Activated naive CD4-positive, alpha-beta T cell treated with anti-CD3 and anti-CD28 coated beads, Interleukin-2, amount 10 ng/mL, durations not matched to agents 7 days and 5 days (primary cell): ENCODE data around the gene CLINT1.

Source experiments
- CTCF ChIA-PET: fragments of 350-600 bp; sonication (Branson Sonifier 250); formaldehyde crosslinking; loops from one replicate; lab custom pipeline; 2021; ENCODE audit warnings: antibody characterized with exemption; lab: Charles Lee
- DNase-seq: peaks from one replicate; pipeline ENCODE4 v3.0.0-alpha.2; 2020
- H3K27ac Mint-ChIP-seq: one replicate; pipeline ENCODE4 v1.8.0; 2021; ENCODE audit warnings: mild to moderate bottlenecking, moderate library complexity, mixed read lengths
- H3K27me3 Mint-ChIP-seq: one replicate; pipeline ENCODE4 v1.8.0; 2021; ENCODE audit warnings: mild to moderate bottlenecking, mixed read lengths
- H3K36me3 Mint-ChIP-seq: one replicate; pipeline ENCODE4 v1.8.0; 2021; ENCODE audit warnings: mixed read lengths
- H3K4me1 Mint-ChIP-seq: one replicate; pipeline ENCODE4 v1.8.0; 2021; ENCODE audit warnings: mixed read lengths
- H3K4me3 Mint-ChIP-seq: one replicate; pipeline ENCODE4 v1.8.0; 2021; ENCODE audit warnings: mild to moderate bottlenecking, moderate library complexity, mixed read lengths
- H3K9me3 Mint-ChIP-seq: one replicate; pipeline ENCODE4 v1.8.0; 2021; ENCODE audit warnings: mixed read lengths

Gene CLINT1

GRCh38 chr5:157779221-157779620 is 79.7 kb downstream of the CLINT1 start:
- Mint-ChIP-seq H3K27me3 (no peaks in the 10 kb centered on the region), H3K27ac (no peak overlapping the region), H3K4me3 (no peak overlapping the region), H3K4me1 (peaks cover 4% of the 10 kb centered on the region), H3K9me3 (no peaks in the 10 kb centered on the region), H3K36me3 (peaks cover 3% of the 10 kb centered on the region)
- no peak for DNase-seq
- CTCF ChIA-PET = no interaction called here

DNA sequence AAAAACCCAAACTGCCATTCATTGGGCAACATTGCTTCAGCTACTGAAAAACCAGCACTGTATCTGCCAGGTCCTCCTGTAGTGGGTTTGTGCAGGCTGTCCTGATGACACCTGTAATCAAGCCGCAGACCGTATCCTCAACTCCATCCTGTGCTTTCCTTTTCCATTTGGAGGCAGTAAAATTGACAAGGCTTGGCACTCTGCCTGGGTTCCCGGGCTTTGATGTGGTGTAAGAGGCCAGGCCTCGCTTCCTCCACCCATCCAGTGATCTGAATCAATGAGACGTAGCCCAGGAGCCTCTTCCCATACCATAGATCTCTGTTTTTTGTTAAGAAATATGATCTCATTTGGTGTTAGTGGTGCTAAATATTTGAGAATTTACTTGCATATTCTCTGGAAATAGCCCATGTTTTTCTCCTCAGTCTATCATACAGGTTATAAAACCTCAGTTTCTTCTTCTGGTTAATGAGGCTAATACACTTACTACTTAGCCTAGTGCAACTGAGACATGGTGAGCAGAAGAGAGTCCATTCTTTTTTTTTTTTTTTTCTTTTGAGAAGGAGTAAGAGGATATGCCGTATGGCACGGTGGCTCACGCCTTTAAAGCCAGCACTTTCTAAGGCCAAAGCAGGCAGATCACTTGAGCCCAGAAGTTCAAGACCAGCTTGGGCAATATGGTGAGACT is 80.7 kb downstream of the CLINT1 start:
- DNase-seq = no peak
- Mint-ChIP-seq H3K4me1 (peaks cover 4% of the 10 kb centered on the region), H3K27me3 (peaks cover 4% of the 10 kb centered on the region)

DNA sequence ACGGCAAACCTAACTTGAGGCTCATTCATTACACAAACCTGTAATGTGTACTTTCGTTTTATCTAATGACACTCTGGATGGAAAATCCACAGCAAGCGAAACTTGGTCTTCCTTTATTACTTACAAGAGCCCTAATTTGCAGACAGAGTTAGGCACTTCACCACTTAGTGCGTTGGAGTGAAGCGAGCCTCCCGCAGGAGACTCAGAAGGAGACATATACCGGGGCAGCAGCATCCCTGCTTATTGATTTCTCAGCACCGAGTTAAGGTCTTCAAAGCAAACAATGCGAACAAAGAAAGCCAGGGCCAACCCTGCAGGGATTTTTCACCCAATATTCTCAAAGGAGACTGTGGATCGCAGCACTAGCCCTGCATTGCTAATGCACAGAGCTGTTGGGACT is 86.8 kb downstream of the CLINT1 start:
- Mint-ChIP-seq H3K36me3 (no peaks in the 10 kb centered on the region), H3K27ac (no peak overlapping the region), H3K27me3 (peaks cover 13% of the 10 kb centered on the region), H3K4me3 (no peak overlapping the region), H3K9me3 (no peaks in the 10 kb centered on the region), H3K4me1 (no peaks in the 10 kb centered on the region)
- CTCF ChIA-PET = no interaction called here
- DNase-seq = no peak

More for the DNA sequence above, 80.7 kb downstream of the CLINT1 start:
- Mint-ChIP-seq H3K36me3 (no peaks in the 10 kb centered on the region), H3K27ac (no peak overlapping the region), H3K9me3 (no peaks in the 10 kb centered on the region), H3K4me3 (no peak overlapping the region)
- CTCF ChIA-PET = interaction anchor here (1.1 to 1.9 kb wide), 2 partner anchors 16 to 35 kb away, joined by 4 to 7 read pairs; partner anchors contain the start of gene LSM11

- no peak overlapping the region for H3K27ac Mint-ChIP-seq
- H3K27me3 Mint-ChIP-seq = peaks cover 13% of the 10 kb centered on the region
- H3K4me1 Mint-ChIP-seq = no peaks in the 10 kb centered on the region
- DNase-seq = no peak
- CTCF ChIA-PET = interaction anchor here (1.9 kb wide), 1 partner anchor 178 kb away, joined by 5 read pairs; no protein-coding TSS in a partner anchor
- H3K36me3 Mint-ChIP-seq = no peaks in the 10 kb centered on the region
- H3K9me3 Mint-ChIP-seq = no peaks in the 10 kb centered on the region
- no peak overlapping the region for H3K4me3 Mint-ChIP-seq
Measured at GRCh38 chr5:157770665-157771064, 88.3 kb downstream of the CLINT1 start.

DNA sequence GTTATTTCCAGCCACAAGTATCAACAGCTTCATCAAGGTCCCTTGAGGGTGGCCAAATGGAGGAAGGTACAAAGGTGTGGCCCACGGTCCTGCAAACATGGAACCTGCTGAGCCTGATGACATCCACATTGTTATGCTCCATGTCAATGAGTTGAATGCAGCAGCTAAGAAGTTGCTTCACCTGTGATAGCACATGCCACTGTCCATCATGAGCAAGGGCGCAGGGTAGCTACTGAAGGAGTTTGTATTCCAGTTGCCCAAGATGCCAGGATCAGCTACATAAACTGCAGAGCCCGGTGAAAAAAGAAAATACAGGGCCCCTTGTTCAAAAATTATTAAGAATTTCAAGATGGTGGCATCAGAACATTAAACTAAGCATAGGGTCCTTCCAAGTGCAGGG is 91.3 kb downstream of the CLINT1 start:
- H3K9me3 Mint-ChIP-seq = no peaks in the 10 kb centered on the region
- no peaks in the 10 kb centered on the region for H3K36me3 Mint-ChIP-seq
- no peak overlapping the region for H3K4me3 Mint-ChIP-seq
- peaks cover 15% of the 10 kb centered on the region for H3K27me3 Mint-ChIP-seq
- CTCF ChIA-PET = interaction anchor here (0.9 kb wide), 1 partner anchor 13 kb away, joined by 3 read pairs; no protein-coding TSS in a partner anchor
- no peak overlapping the region for H3K27ac Mint-ChIP-seq
- no peak for DNase-seq
- H3K4me1 Mint-ChIP-seq = no peaks in the 10 kb centered on the region

DNA sequence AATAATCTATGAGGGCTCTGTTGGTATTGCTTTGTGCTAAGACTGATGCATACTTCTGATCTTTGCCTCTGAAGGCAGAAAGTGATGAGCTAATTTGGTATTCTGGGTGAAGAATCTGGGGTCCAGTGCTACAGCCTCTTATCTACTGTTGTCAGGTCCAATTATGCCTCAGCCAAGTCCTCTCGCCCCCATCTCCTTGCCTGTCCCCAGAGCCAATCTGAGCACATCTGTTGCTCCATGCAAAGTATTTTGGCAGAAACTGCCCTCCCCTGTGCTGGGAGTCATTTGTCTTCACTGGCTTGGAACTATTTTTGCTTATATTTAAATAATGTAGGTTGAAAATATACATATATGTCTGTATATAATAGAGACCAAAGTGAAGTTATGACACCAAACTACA is 92.0 kb downstream of the CLINT1 start:
- Mint-ChIP-seq H3K4me1 (no peaks in the 10 kb centered on the region), H3K4me3 (no peak overlapping the region), H3K9me3 (no peaks in the 10 kb centered on the region), H3K27ac (no peak overlapping the region), H3K27me3 (peaks cover 15% of the 10 kb centered on the region), H3K36me3 (no peaks in the 10 kb centered on the region)
- CTCF ChIA-PET = interaction anchor here (0.7 kb wide), 1 partner anchor 179 kb away, joined by 3 read pairs; no protein-coding TSS in a partner anchor
- DNase-seq = no peak

GRCh38 chr5:157766442-157766841 is 92.5 kb downstream of the CLINT1 start:
- Mint-ChIP-seq H3K4me1 (no peaks in the 10 kb centered on the region), H3K27ac (no peak overlapping the region), H3K9me3 (no peaks in the 10 kb centered on the region), H3K27me3 (peaks cover 15% of the 10 kb centered on the region), H3K4me3 (no peak overlapping the region), H3K36me3 (no peaks in the 10 kb centered on the region)
- no peak for DNase-seq
- CTCF ChIA-PET = interaction anchor here (0.7 to 0.8 kb wide), 2 partner anchors 38 to 180 kb away, joined by 3 read pairs; no protein-coding TSS in a partner anchor

DNA sequence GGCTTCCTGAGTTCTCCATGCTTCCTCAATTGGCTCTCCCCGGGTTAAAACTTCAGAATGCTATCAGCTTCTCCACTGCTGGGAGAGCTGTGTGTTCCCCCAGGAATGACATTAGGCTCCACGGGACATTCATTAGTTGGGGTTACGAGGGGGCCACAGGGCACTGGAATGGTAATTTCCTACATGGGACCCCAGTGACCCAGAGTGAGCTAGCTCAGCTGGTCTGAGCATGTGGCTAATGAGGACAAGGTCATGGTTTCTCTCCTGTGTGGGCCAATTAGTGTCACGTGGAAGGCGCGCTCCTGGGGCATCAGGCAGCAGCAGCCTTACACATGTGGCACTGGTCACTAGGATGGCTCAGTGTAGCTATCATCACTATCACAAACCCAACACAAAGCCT is 94.4 kb downstream of the CLINT1 start:
- H3K27ac Mint-ChIP-seq = no peak overlapping the region
- peaks cover 11% of the 10 kb centered on the region for H3K27me3 Mint-ChIP-seq
- no peaks in the 10 kb centered on the region for H3K9me3 Mint-ChIP-seq
- CTCF ChIA-PET = interaction anchor here (0.6 to 7.0 kb wide), 4 partner anchors 185 to 1321 kb away, joined by 3 to 41 read pairs (median 4); no protein-coding TSS in a partner anchor
- no peaks in the 10 kb centered on the region for H3K36me3 Mint-ChIP-seq
- H3K4me3 Mint-ChIP-seq = no peak overlapping the region
- H3K4me1 Mint-ChIP-seq = no peaks in the 10 kb centered on the region
- DNase-seq = no peak

DNA sequence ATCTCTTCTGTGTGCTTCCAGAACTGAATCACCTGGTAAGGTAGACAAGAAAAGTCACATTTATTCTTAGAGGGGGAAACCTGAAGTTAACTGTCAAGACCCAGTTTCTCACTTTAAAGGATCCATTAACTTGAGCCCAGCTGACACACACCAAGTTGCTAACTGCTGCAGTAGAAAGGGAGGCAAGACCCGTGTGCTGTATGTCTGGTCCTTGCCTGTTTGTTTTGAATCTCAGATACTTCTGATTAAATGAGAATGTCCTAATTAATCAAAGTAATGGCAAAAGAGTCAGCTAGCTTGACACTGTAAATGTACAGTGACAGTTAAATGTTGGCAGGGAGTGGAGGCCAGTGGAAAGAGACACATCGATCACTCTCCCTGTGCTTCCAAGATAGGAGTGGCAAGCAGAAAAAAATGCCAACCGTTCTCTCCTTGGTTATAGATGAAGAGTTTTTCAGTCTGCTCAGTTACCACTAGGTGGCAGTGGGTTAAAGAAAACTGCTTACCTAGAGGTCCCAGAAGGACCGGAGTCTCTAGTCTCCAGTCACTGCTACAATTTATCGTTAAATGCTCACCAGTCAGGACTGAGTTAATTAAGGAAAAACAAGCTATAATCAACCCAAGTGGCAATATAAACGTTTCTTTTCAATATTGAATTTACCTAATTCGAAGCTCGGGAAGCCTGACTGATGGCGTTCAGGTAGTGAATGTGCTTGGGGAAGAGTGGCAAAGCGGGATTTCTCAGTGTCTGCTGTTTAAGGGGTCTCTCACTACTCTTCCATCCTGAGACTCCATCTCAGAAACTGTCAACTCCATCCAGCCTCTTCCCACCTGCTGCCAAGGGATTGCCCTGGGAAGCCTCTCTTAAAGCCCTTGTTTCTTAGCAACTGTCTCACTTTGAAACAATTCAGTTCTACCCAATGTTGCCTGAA is 97.0 kb downstream of the CLINT1 start:
- CTCF ChIA-PET = interaction anchor here (0.7 to 7.0 kb wide), 15 partner anchors 9 to 372 kb away, joined by 3 to 41 read pairs (median 3); partner anchors contain the start of gene LSM11
- Mint-ChIP-seq H3K9me3 (no peaks in the 10 kb centered on the region), H3K4me3 (no peak overlapping the region), H3K4me1 (no peaks in the 10 kb centered on the region), H3K36me3 (no peaks in the 10 kb centered on the region), H3K27ac (no peak overlapping the region), H3K27me3 (peaks cover 6% of the 10 kb centered on the region)
- peak; percentile 24 for DNase-seq

- H3K36me3 Mint-ChIP-seq = peaks cover 10% of the 10 kb centered on the region
- CTCF ChIA-PET = interaction anchor here (7.0 kb wide), 1 partner anchor 190 kb away, joined by 41 read pairs; no protein-coding TSS in a partner anchor
- no peak overlapping the region for H3K4me3 Mint-ChIP-seq
- no peaks in the 10 kb centered on the region for H3K9me3 Mint-ChIP-seq
- no peak overlapping the region for H3K27ac Mint-ChIP-seq
- no peaks in the 10 kb centered on the region for H3K27me3 Mint-ChIP-seq
- no peaks in the 10 kb centered on the region for H3K4me1 Mint-ChIP-seq
- DNase-seq = no peak
Measured at GRCh38 chr5:157758706-157759105, 100.2 kb downstream of the CLINT1 start.

- CTCF ChIA-PET = no interaction called here
- H3K36me3 Mint-ChIP-seq = peaks cover 20% of the 10 kb centered on the region
- no peaks in the 10 kb centered on the region for H3K9me3 Mint-ChIP-seq
- no peak overlapping the region for H3K4me3 Mint-ChIP-seq
- H3K27ac Mint-ChIP-seq = no peak overlapping the region
- H3K4me1 Mint-ChIP-seq = no peaks in the 10 kb centered on the region
- no peaks in the 10 kb centered on the region for H3K27me3 Mint-ChIP-seq
- no peak for DNase-seq
Measured at GRCh38 chr5:157756122-157756521, 102.8 kb downstream of the CLINT1 start.

GRCh38 chr5:157750320-157750719 is 108.6 kb downstream of the CLINT1 start:
- Mint-ChIP-seq H3K4me3 (no peak overlapping the region), H3K36me3 (peaks cover 17% of the 10 kb centered on the region), H3K27me3 (no peaks in the 10 kb centered on the region), H3K4me1 (peaks cover 17% of the 10 kb centered on the region), H3K9me3 (no peaks in the 10 kb centered on the region), H3K27ac (no peak overlapping the region)
- CTCF ChIA-PET = interaction anchor here (0.7 kb wide), 1 partner anchor 177 kb away, joined by 3 read pairs; no protein-coding TSS in a partner anchor
- DNase-seq = no peak

DNA sequence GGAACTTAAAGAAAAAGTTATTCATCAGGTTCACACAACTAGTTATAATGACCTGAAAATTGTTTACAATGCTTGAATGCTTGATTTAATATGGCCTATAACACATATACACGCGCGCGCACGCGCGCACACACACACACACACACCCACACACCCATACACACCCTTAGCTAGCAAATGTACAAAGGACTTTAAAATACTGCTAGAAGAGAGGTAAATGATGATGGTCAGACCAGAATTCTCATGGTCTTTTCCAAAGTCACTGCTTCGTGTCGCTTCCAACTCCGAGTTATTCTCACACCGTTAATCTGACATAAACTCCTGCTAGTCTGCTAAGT is 109.5 kb downstream of the CLINT1 start:
- Mint-ChIP-seq H3K36me3 (peaks cover 17% of the 10 kb centered on the region), H3K27ac (no peak overlapping the region), H3K27me3 (no peaks in the 10 kb centered on the region), H3K4me1 (peaks cover 24% of the 10 kb centered on the region), H3K9me3 (no peaks in the 10 kb centered on the region), H3K4me3 (no peak overlapping the region)
- no peak for DNase-seq
- CTCF ChIA-PET = no interaction called here

- CTCF ChIA-PET = no interaction called here
- Mint-ChIP-seq H3K27ac (no peak overlapping the region), H3K27me3 (no peaks in the 10 kb centered on the region), H3K4me3 (no peak overlapping the region), H3K36me3 (peaks cover 19% of the 10 kb centered on the region), H3K4me1 (peaks cover 27% of the 10 kb centered on the region), H3K9me3 (no peaks in the 10 kb centered on the region)
- no peak for DNase-seq
Measured at GRCh38 chr5:157748760-157749461, 110.0 kb downstream of the CLINT1 start.
